IPS DF 4.7 (cell line): Measurements from ENCODE around the gene VPS13D.

ENCODE experiments used
- DNase-seq: peaks from one replicate; pipeline ENCODE4 v3.0.0-alpha.2; 2013; ENCODE audit warnings: low spot score; ENCODE audit errors: extremely low read depth

The VPS13D gene

DNA sequence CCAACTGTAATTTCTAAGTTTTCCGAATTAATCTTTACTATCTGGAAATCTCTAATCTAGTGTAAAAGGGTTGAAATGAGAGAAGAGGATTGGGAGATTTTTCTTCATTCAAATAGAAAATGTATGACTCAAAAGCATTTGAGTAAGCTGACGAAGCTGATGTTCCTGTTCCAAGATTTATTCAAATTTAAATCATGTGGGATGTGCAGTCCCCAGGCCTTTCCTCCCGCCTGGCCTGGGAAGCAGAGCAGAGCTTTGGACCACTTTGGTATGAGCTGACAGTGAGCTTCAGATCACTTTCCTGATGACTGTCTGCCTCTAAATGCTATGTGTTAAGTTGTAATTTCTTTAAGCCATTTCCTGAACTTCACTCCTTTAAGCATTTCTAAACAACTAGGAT is 196.2 kb downstream of the VPS13D start:
- DNase-seq: no peak

- no peak for DNase-seq
Observed at GRCh38 chr1:12428334-12428733, 198.5 kb downstream of the VPS13D start.

DNA sequence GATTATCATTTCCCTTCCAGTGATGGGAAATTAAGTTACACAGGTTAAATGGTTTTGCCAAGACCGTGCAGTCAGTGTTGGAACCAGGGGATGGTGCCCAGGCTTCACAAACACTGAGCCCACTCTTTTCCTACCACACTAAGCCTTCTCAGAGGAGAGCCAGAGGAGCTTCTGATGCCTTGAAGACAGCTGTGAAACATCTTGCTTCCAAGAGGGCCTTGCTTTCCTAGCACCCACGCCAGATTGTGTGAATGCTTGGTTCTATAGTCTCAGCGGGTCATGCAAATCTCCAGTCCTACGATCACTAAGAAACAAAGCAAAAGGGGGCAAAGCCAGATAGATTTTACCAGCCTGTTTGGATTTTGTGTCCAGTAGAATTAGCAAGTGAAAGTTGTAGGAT is 200.7 kb downstream of the VPS13D start:
- DNase-seq: no peak

DNA sequence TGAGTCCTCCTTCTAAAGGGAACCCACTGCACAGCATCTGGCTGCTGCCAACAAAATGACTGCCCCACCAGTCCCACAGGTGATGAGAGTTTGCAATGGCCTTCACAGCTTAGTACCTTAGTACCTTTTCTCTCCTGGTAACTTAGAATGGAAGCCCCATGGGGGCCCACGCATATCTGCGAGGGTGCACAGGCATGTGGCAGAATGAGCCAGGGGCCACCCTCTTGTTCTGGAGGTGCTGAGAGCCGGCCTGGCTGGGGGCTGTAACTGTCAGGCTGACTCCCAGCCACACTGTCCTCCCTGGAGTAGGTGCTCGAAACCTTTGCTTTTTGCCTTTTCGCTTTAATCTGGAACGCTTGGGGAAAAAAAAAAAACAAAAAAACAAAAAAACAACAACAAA is 203.1 kb downstream of the VPS13D start:
- no peak for DNase-seq

DNA sequence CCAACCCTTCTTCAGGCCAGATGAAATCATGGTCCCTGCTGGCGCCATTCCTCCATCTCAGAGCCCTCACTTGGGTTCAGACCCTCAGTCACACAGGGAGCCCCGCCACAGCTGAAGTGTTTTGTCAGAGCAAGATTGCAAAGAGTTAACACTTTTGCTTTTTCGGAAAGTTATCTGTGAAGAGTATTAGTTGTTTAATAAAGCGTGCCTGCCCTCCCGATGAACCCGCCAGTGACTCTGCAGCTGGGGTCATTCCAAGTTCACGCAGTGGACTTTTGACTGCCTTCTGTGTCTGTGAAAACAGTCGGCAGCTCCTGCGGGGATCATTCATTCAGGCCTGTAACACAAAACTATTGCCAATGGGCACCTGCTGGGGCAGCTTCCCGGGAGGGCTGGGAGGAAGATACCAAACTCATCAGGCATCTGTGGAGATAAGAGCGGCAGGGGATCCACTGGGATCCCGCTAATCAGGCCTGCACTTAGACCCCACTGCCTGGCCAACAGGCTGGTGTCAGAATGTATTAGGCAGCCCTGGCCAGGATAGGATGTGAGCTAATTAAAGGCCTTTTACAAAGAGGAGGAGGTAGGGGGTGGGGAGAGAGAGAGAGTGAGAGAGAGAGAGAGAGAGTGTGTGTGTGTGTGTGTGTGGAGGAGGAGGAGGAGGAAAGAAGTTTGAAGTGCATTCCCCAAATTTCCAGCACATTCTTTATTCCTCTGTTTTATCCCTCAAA is 203.7 kb downstream of the VPS13D start:
- DNase-seq: no peak

GRCh38 chr1:12434174-12434573 is 204.3 kb downstream of the VPS13D start:
- no peak for DNase-seq

GRCh38 chr1:12434686-12435085 is 204.9 kb downstream of the VPS13D start:
- DNase-seq: no peak

DNA sequence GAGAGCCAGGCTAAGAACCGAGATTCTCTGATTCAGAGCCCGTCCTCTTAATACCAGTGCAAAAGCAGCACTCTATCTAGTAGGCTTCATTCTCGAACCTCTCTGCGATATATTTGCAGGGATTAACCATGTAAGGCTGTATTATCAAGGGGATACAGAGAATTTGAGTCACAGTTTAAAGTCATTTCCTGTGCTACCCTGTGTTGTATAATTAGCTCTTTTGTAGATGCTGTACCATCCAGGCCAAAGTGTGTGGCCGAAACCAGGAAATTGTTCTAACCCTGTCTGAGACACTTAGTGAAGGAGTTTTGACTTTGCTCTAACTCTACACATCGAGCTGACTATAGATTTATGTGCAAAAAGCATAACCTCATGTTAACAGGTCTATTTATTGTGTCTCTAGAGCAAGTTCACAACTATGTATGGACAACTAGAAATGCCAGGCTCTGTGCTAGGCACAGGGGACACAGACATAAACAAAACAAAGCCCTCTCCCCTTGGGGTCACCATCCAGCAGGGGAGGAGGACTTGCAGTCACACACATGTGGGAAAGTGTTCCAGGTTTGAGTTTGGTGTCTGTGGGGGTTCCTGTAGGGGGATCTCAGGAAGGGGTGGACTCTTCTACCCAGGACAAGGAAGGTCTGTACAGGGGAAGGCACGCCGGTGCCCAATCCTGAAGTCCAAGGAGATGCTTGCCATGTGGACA is 206.0 kb downstream of the VPS13D start:
- no peak for DNase-seq

- no peak for DNase-seq
Observed at GRCh38 chr1:12436345-12436658, 206.5 kb downstream of the VPS13D start.

- no peak for DNase-seq
Observed at GRCh38 chr1:12436817-12437599, 207.2 kb downstream of the VPS13D start.

DNA sequence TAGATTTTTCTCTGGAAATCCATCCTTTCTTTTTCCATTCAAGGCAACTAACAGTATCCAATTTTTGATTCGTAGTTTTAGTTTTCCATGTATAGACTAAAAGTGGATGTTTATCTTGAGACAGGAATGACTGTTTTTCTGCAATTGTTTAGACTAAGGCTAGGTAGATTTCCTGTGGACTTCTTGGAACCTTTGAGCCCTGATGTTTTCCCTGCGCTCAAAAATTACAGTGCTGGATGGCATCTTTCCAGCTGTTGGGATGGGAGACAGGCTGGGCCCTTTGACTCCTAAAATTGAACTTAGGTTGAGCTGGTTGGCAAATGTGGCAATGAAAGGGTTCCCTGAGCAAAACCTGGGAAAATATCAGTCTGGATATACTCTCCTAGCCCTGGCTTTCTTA is 207.8 kb downstream of the VPS13D start:
- DNase-seq: no peak

DNA sequence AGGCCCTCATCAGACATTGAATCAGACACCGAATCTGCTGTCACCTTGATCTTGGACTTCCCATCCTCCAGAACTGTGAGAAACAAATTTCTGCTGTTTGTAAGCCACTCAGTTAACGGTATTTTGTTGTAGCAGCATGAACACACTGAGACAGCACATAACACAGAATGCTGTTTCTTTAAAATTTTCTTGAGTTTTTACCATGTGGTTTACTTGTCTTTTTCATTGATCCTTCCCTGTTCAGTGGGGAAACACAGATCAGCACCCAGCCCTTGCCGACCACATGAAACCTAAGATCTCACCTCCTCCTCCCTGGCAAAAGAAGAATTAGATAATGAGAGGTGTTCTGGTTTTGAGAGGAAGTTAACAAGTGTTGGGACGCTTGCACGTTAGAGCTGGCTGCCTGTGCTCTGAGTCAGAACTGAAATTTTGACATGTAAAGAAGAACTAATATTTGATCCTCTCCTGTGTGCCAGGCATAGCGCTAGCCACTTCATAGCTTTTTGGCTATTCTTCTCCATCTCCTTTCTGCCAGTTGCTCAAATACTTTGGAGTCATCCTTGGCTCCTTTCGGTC is 208.6 kb downstream of the VPS13D start:
- no peak for DNase-seq

GRCh38 chr1:12439073-12439472 is 209.2 kb downstream of the VPS13D start:
- DNase-seq: no peak

DNA sequence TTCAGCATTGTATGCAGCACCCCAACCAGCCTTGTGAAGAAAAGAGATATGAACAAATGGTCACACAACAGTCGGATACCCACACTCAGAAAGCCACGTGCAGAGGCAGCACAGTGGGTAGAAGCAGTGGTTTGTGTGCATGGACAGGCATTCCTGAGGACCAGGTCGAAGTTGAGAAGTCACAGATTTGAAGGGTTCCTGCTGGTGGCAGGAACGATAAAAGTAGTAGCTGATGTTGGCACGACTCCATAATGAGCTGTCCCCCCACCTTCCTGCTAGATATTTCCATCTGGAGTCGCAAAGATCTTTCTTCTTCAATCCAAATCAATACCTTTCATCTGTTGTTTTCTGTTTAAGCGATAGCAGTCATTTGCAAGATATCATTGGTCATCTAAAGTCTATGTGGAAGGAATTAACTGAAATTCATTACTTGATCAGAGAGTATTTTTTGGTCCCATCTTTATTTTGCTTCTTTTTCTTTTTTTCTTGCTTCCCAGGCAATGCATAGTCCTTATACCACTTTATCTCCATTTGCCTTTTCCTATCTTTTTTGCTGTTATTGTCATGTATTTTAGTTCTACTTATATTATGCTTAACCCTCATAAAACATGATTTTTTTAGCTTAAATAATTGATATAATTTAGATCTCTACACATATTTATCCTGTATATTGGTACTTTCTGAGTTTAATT is 211.7 kb downstream of the VPS13D start:
- DNase-seq: no peak

DNA sequence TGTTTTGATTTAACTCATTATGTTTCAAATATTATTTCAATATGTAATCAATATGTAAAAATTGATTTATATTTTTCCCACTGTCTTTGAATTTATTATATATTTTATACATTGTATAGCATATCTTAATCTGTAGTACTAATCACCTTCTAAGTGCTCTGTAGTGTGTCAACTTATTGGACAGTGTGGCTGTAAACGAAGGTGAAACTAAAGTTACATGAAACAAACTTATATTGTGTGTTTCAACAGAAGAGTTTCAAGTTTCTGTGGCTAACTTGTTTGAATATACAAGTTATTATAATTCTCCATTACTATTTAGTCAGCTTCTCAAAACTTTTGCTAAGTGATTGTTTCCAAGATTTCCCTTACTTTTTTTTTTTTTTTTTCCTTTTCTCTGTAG is 212.4 kb downstream of the VPS13D start:
- no peak for DNase-seq

DNA sequence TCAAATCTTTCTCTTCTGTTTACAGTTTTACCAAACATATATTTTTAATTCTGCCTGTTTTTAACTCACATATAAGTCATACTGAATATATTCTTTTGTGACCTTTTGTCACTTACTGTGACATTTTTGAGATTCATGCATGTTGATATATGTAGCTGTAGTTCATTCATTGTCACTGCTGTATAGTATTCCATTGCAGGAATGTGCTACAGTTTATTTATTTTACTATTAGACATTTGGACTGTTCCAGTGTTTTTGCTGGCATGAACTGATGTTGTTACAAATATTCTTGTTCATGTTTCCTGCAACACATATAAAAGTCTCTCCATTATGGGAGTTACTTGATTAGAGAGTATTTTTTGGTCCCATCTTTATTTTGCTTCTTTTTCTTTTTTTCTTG is 213.3 kb downstream of the VPS13D start:
- DNase-seq: no peak

DNA sequence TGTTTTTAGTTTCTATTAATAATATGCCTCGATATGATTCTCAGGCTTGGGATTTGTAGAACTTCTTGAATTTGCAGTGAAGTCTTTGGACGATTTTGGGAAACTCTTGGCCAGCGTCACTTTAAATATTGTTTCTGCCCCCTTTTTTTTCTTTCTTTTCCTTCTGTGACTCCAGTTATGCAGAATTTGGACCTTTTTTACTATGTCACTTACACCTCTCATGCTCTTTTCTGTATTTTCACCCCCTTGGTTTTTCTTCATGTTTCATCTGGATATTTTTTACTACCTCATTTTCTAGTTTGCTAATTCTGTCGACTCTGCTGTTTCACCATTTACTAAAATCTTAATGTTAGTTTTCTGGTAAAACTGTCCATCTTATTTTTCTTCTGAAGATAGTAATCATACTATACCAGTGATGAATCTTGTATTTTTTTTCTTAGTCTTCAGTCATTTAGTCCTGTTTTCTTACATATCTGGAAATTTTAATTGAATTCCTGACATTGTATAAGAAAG is 214.6 kb downstream of the VPS13D start:
- DNase-seq: no peak

DNA sequence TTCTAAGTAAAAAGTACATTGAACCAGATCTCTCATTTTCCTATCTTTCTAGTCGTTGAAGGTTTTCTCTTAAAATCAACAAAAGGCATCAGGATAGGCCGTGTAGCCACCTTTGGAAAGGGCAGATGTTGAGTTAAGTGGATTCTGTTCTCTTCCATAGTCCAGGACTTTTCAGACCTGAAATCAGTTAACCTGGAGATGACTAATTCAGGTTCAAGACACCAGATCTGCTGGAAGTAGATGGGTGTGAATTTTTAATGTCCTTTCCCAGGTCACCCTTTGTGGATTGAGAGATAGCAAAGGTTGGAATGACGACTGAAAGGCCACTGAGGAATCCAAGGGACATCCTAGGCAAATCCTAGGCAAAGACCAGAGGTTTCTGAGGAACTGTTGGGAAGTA is 215.4 kb downstream of the VPS13D start:
- no peak for DNase-seq

DNA sequence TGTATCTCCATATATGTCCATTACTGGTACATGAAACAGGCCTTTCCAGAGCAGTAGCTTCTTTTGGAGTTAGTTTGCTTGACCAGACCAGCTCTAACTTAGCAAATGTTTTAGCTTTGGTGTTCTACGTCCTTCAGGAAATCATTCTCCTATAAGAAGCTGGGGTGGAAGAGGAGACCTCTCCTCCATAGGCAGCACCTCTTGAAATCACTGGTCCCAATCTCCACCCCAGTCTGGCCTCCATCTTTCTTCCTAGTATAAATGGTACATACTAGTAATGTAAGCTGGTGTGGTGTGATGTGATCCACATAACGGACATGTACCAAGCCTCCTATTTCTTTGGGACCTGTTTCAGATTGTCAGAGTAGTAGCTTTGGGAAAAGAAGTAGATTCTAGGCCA is 216.8 kb downstream of the VPS13D start:
- DNase-seq: no peak

DNA sequence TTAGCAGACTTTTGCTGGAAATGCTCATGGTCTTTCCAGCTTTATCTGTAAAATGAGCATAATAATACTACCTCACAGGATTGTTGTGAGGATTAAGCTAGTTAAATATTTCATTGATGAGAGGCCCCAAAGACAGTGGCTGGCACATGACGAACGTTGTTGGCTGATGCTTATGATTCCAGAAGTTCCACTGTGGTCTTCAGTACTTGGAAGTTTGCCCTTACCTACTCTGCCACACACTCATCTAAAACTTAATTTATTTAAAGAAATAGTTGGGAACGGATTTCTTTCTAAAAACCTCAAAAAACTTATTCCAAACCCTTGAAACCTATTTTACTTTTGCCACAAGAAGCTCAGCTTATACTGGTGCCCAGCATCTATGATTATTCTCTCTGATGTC is 217.5 kb downstream of the VPS13D start:
- DNase-seq: no peak

- no peak for DNase-seq
Observed at GRCh38 chr1:12447849-12448312, 218.1 kb downstream of the VPS13D start.
